GM18870 (cell line): ENCODE results near the gene ZP3.
"Not testable (repeated sequence)": the region's sequence is repeated elsewhere in the genome, so short reads cannot be mapped to it uniquely, and the experiment has no call there.

ENCODE experiments used
- ATAC-seq: cut with Tn5 transposase; IDR thresholded peaks from one replicate; pipeline ENCODE4 v1.9.1; 2021; ENCODE audit warnings: moderate library complexity; ENCODE audit not compliant: unreplicated experiment

ZP3 gene

GRCh38 chr7:76424413-76425111 lies at the start of gene ZP3:
Gene ZP3, plus strand, starts transcription at chr7:76424950. Its CDS starts 15 bp downstream, at chr7:76424965.
- peak; percentile 67 for ATAC-seq

- no peak for ATAC-seq
These were observed 49.5 kb upstream of the ZP3 start for GRCh38 chr7:76375251-76375650.

GRCh38 chr7:76377186-76377918 lies 47.4 kb upstream of the ZP3 start:
- ATAC-seq: no peak

GRCh38 chr7:76380623-76380966 lies 44.2 kb upstream of the ZP3 start:
- ATAC-seq: no peak

- no peak for ATAC-seq
These were observed 42.9 kb upstream of the ZP3 start for GRCh38 chr7:76381814-76382213.

- no peak for ATAC-seq
These were observed 41.4 kb upstream of the ZP3 start for GRCh38 chr7:76383089-76383944.

GRCh38 chr7:76386691-76387260 lies 38.0 kb upstream of the ZP3 start:
- no peak for ATAC-seq

GRCh38 chr7:76387789-76388188 lies 37.0 kb upstream of the ZP3 start:
- ATAC-seq: not testable (repeated sequence)

- no peak for ATAC-seq
These were observed 34.7 kb upstream of the ZP3 start for GRCh38 chr7:76390092-76390491.

GRCh38 chr7:76392531-76393115 lies 32.1 kb upstream of the ZP3 start:
- no peak for ATAC-seq

- peak; percentile 70 for ATAC-seq
These were observed 31.4 kb upstream of the ZP3 start for GRCh38 chr7:76393116-76394031.

GRCh38 chr7:76394957-76395356 lies 29.8 kb upstream of the ZP3 start:
- no peak for ATAC-seq

- ATAC-seq: not testable (repeated sequence)
These were observed 29.2 kb upstream of the ZP3 start for GRCh38 chr7:76395605-76395964.

- no peak for ATAC-seq
These were observed 28.6 kb upstream of the ZP3 start for GRCh38 chr7:76395965-76396726.

- no peak for ATAC-seq
These were observed 27.9 kb upstream of the ZP3 start for GRCh38 chr7:76396864-76397263.

GRCh38 chr7:76397409-76398183 lies 27.2 kb upstream of the ZP3 start:
- ATAC-seq: no peak

- no peak for ATAC-seq
These were observed 24.5 kb upstream of the ZP3 start for GRCh38 chr7:76400248-76400647.

- ATAC-seq: not testable (repeated sequence)
These were observed 21.7 kb upstream of the ZP3 start for GRCh38 chr7:76403097-76403496.
